ENCODE results near the gene TCERG1L. TPM values are rescaled to one million over a fixed set of nuclear protein-coding genes. Genes with fewer than 3 reads are reported as not detected.

TCERG1L gene
- total and polyA plus RNA-seq, 9 of the 15 experiments (the other 6 are each of a cell fraction or from before 2014, with no cell fraction given), result not detected

- H3K9ac ChIP-seq (ENCODE audit: insufficient read depth in 1 of 2, low read depth in 2 of 2, low read length in 2 of 2), result no peak overlapping the region
- ATAC-seq (no peak), DNase-seq (ENCODE audit: extremely low read depth in 1 of 4, low spot score in 3 of 4) (no peak), FAIRE-seq (no peak)
- 2% methylated on average over 8 of the region's 11 CpGs for WGBS (ENCODE audit: insufficient coverage, low coverage, missing lambda C conversion rate)
- BruUV-seq (replicated peaks), result no TSS peak
- ChIA-PET CTCF (ENCODE audit: low intra/inter-chr PET ratio) (no interaction called here), POLR2A (no interaction called here)
- no peaks in the 10 kb centered on the region for H3K27me3 ChIP-seq (ENCODE audit: control insufficient read depth in 2 of 2, insufficient read depth in 2 of 2, low read length in 2 of 2)
- H3K79me2 ChIP-seq (ENCODE audit: control insufficient read depth, insufficient read depth, low read length), result no peaks in the 10 kb centered on the region
- no peaks in the 10 kb centered on the region for H3K9me3 ChIP-seq (replicated peaks; ENCODE audit: control insufficient read depth, insufficient read depth, low read depth, low read length)
- H2AFZ ChIP-seq (ENCODE audit: low read depth, low read length), result no peak overlapping the region
- no peak overlapping the region for H3K27ac ChIP-seq (ENCODE audit: extremely low read depth, low read depth, low read length)
- no peaks in the 10 kb centered on the region for H3K9me1 ChIP-seq (ENCODE audit: control insufficient read depth, insufficient read depth, low read length)
- no peaks in the 10 kb centered on the region for H3K36me3 ChIP-seq (ENCODE audit: control insufficient read depth, insufficient read depth, low read length)
- no peaks in the 10 kb centered on the region for H4K20me1 ChIP-seq (replicated peaks; ENCODE audit: control insufficient read depth, insufficient read depth, low read length)
- TF ChIP-seq MITF (IDR thresholded peaks at IDR 0.05) (no peak), RUNX1 (IDR thresholded peaks at IDR 0.05; ENCODE audit: low read depth) (no peak), ZNF274 (IDR thresholded peaks at IDR 0.05; ENCODE audit: borderline replicate concordance, low read depth, low read length) (no peak)
- in situ Hi-C loops (cut with MboI) (no loop called here), intact Hi-C loops (cut with micrococcal nuclease) (no loop called here)
- H3K4me3 ChIP-seq, result no peak overlapping the region
- no peak overlapping the region for H3K4me2 ChIP-seq (ENCODE audit: insufficient read depth, low read length)
- no peaks in the 10 kb centered on the region for H3K4me1 ChIP-seq (replicated peaks in 1 of 2; ENCODE audit: control insufficient read depth in 2 of 2, insufficient read depth in 2 of 2, low read length in 2 of 2)
These were observed 34.2 kb upstream of the TCERG1L start for GRCh38 chr10:131345691-131346090.

- Histone ChIP-seq H3K4me2 (ENCODE audit: insufficient read depth, low read length) (no peak overlapping the region), H3K4me3 (no peak overlapping the region), H3K36me3 (ENCODE audit: control insufficient read depth, insufficient read depth, low read length) (no peaks in the 10 kb centered on the region), H2AFZ (ENCODE audit: low read depth, low read length) (no peak overlapping the region), H3K4me1 (replicated peaks in 1 of 2; ENCODE audit: control insufficient read depth in 2 of 2, insufficient read depth in 2 of 2, low read length in 2 of 2) (no peaks in the 10 kb centered on the region), H3K9me1 (ENCODE audit: control insufficient read depth, insufficient read depth, low read length) (no peaks in the 10 kb centered on the region), H3K9ac (ENCODE audit: insufficient read depth in 1 of 2, low read depth in 2 of 2, low read length in 2 of 2) (no peak overlapping the region), H3K27me3 (ENCODE audit: control insufficient read depth in 2 of 2, insufficient read depth in 2 of 2, low read length in 2 of 2) (no peaks in the 10 kb centered on the region), H3K27ac (ENCODE audit: extremely low read depth, low read depth, low read length) (no peak overlapping the region), H3K79me2 (ENCODE audit: control insufficient read depth, insufficient read depth, low read length) (no peaks in the 10 kb centered on the region), H3K9me3 (replicated peaks; ENCODE audit: control insufficient read depth, insufficient read depth, low read depth, low read length) (no peaks in the 10 kb centered on the region), H4K20me1 (replicated peaks; ENCODE audit: control insufficient read depth, insufficient read depth, low read length) (no peaks in the 10 kb centered on the region)
- intact Hi-C loops (cut with micrococcal nuclease), result no loop called here
- ATAC-seq, result no peak
- TF ChIP-seq CHD1 (IDR thresholded peaks at IDR 0.05; ENCODE audit: low read length) (no peak), BHLHE40 (IDR thresholded peaks at IDR 0.05; ENCODE audit: low read length) (no peak), KLF6 (CRISPR knock-in tag; IDR thresholded peaks at IDR 0.05; ENCODE audit: borderline replicate concordance) (no peak), SMARCC2 (IDR thresholded peaks at IDR 0.05; ENCODE audit: low read depth) (no peak)
- no peak for DNase-seq (ENCODE audit: extremely low read depth in 1 of 4, low spot score in 3 of 4)
- no TSS peak for BruUV-seq (replicated peaks)
- 0% methylated on average over 2 of the region's 7 CpGs for WGBS (ENCODE audit: insufficient coverage, low coverage, missing lambda C conversion rate)
- ChIA-PET CTCF (ENCODE audit: low intra/inter-chr PET ratio) (no interaction called here), POLR2A (no interaction called here)
- FAIRE-seq, result no peak
- in situ Hi-C loops (cut with MboI), result no loop called here
These were observed 33.2 kb upstream of the TCERG1L start for GRCh38 chr10:131344747-131345146.
